HT-29 (cell line): ENCODE results near the gene PPP1R1A. TPM values are rescaled to one million over a fixed set of nuclear protein-coding genes. Genes with fewer than 3 reads are reported as not detected.

ENCODE experiments used
- DNase-seq: peaks from one replicate; pipeline ENCODE4 v3.0.0-alpha.2; 2015; ENCODE audit warnings: low spot score
- total RNA-seq: library from RNA; depleted of rRNA; stranded (reverse); fragments of >200 nt; shearing (Covaris generic); gene quantifications from 2 replicates; pipeline ENCODE4 v1.2.3, GENCODE V29; 2014; rRNA removed

Gene PPP1R1A
- total RNA-seq, 1 experiment from 2014 or later = not detected

GRCh38 chr12:54535474-54535873 lies 53.0 kb downstream of the PPP1R1A start:
- no peak for DNase-seq

- DNase-seq = no peak
These were observed 58.9 kb downstream of the PPP1R1A start for GRCh38 chr12:54529581-54529980.

Other genes starting within 250 kb of the PPP1R1A start
- gene GPR84, start 224.2 kb downstream of the PPP1R1A start, total RNA-seq = not detected in 2 replicates
- 0.10 and 1.3 TPM in 2 replicates for gene ZNF385A, start 203.9 kb downstream of the PPP1R1A start, total RNA-seq
- gene ITGA5, start 169.4 kb downstream of the PPP1R1A start, total RNA-seq = not detected in 2 replicates
- gene GTSF1, start 115.1 kb downstream of the PPP1R1A start, total RNA-seq = not detected in 2 replicates
- not detected in 2 replicates for gene NCKAP1L, start 90.9 kb downstream of the PPP1R1A start, total RNA-seq
- not detected in 2 replicates for gene PDE1B, start 39.1 kb downstream of the PPP1R1A start, total RNA-seq
- gene LACRT, start 46.2 kb upstream of the PPP1R1A start, total RNA-seq = not detected in 2 replicates
- not detected in 2 replicates for gene DCD, start 59.7 kb upstream of the PPP1R1A start, total RNA-seq